ENCODE measurements around the gene MPZL1.

Gene MPZL1

DNA sequence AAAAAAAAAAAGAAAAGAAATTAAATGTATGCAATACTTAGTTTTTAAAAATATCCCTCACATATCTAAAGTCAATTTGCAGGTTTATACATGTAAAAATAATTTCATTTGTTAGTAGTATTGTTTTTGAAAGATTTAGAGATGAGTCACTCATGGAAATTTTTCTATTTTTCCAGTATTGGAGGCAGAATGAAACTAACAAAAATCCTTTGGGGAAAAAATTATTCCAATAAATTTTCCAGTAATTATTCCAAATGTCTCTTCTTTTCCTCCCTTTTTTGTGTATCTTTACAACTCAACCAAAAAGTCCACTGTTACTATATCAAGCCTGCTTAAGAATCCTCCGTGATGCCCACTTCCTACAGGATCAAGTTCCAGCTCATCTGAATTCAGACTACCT lies 29.9 kb downstream of the MPZL1 start:
- H3K27me3 ChIP-seq (ENCODE audit: insufficient read depth, poor library complexity, severe bottlenecking), result no peaks in the 10 kb centered on the region
- H3K4me3 ChIP-seq (replicated peaks; ENCODE audit: insufficient read depth, low read length), result no peak overlapping the region
- TF ChIP-seq, protein P1, sequence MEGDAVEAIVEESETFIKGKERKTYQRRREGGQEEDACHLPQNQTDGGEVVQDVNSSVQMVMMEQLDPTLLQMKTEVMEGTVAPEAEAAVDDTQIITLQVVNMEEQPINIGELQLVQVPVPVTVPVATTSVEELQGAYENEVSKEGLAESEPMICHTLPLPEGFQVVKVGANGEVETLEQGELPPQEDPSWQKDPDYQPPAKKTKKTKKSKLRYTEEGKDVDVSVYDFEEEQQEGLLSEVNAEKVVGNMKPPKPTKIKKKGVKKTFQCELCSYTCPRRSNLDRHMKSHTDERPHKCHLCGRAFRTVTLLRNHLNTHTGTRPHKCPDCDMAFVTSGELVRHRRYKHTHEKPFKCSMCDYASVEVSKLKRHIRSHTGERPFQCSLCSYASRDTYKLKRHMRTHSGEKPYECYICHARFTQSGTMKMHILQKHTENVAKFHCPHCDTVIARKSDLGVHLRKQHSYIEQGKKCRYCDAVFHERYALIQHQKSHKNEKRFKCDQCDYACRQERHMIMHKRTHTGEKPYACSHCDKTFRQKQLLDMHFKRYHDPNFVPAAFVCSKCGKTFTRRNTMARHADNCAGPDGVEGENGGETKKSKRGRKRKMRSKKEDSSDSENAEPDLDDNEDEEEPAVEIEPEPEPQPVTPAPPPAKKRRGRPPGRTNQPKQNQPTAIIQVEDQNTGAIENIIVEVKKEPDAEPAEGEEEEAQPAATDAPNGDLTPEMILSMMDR (IDR thresholded peaks at IDR 0.05; ENCODE audit: insufficient read depth, low read length), result no peak
- TF ChIP-seq, protein P2, sequence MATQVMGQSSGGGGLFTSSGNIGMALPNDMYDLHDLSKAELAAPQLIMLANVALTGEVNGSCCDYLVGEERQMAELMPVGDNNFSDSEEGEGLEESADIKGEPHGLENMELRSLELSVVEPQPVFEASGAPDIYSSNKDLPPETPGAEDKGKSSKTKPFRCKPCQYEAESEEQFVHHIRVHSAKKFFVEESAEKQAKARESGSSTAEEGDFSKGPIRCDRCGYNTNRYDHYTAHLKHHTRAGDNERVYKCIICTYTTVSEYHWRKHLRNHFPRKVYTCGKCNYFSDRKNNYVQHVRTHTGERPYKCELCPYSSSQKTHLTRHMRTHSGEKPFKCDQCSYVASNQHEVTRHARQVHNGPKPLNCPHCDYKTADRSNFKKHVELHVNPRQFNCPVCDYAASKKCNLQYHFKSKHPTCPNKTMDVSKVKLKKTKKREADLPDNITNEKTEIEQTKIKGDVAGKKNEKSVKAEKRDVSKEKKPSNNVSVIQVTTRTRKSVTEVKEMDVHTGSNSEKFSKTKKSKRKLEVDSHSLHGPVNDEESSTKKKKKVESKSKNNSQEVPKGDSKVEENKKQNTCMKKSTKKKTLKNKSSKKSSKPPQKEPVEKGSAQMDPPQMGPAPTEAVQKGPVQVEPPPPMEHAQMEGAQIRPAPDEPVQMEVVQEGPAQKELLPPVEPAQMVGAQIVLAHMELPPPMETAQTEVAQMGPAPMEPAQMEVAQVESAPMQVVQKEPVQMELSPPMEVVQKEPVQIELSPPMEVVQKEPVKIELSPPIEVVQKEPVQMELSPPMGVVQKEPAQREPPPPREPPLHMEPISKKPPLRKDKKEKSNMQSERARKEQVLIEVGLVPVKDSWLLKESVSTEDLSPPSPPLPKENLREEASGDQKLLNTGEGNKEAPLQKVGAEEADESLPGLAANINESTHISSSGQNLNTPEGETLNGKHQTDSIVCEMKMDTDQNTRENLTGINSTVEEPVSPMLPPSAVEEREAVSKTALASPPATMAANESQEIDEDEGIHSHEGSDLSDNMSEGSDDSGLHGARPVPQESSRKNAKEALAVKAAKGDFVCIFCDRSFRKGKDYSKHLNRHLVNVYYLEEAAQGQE (IDR thresholded peaks at IDR 0.05; ENCODE audit: insufficient replicate concordance, low read depth), result no peak
- no peak for TF ChIP-seq SPI1 (IDR thresholded peaks at IDR 0.05; ENCODE audit: borderline replicate concordance, low read depth)
- no peak for TF ChIP-seq POLR2AphosphoS5 (IDR thresholded peaks at IDR 0.05; ENCODE audit: low read depth)
- TF ChIP-seq GABPA (IDR thresholded peaks at IDR 0.05; ENCODE audit: low read depth), result no peak
- no peak for DNase-seq (ENCODE audit: low read depth in 1 of 2, low spot score in 1 of 2)
- peak overlapping the region; percentile 93 for H3K27ac ChIP-seq (replicated peaks)

DNA sequence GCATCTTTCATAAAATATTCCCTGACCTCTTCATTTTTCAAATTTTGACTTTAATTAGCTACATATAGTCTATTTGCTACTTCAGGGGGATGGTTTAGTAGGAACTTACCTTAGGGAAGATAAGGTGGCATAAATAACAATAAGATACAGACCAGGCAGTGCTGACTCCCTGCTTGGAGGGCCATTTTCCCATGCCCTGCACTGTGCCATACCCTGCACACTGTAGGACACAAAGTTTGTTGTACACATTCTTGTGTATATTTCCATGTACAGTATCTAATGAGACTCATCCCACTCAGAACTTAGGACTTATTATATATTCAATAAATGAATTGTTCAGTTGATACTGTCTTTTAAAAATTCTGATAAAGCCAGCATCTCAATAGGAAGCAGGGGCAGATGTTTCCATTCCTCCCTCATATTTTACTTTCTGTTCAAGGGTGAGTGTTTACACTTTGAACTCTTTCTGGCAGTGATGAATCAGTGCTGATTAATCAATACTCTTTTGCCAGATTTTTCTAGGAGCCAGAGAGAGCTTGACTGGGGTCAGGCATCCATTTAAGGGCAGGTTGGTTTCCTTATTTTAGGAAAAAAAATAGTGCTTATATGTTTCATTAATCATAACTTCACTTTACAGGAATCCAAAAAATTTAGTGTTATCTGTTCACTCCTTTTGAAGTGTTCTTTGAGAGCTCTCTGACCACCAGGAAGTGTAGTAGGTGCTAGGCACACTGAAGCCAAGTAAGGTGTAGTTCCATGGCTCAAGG lies 30.6 kb downstream of the MPZL1 start:
- peak overlapping the region; percentile 93 for H3K27ac ChIP-seq (replicated peaks)
- no peak overlapping the region for H3K4me3 ChIP-seq (replicated peaks; ENCODE audit: insufficient read depth, low read length)
- no peak for DNase-seq (ENCODE audit: low read depth in 1 of 2, low spot score in 1 of 2)
- TF ChIP-seq, protein P1 (IDR thresholded peaks at IDR 0.05; ENCODE audit: insufficient read depth, low read length), result no peak
- TF ChIP-seq, protein P2 (IDR thresholded peaks at IDR 0.05; ENCODE audit: insufficient replicate concordance, low read depth), result no peak
- TF ChIP-seq POLR2AphosphoS5 (IDR thresholded peaks at IDR 0.05; ENCODE audit: low read depth), result no peak
- TF ChIP-seq SPI1 (IDR thresholded peaks at IDR 0.05; ENCODE audit: borderline replicate concordance, low read depth), result no peak
- no peak for TF ChIP-seq GABPA (IDR thresholded peaks at IDR 0.05; ENCODE audit: low read depth)
- H3K27me3 ChIP-seq (ENCODE audit: insufficient read depth, poor library complexity, severe bottlenecking), result no peaks in the 10 kb centered on the region

DNA sequence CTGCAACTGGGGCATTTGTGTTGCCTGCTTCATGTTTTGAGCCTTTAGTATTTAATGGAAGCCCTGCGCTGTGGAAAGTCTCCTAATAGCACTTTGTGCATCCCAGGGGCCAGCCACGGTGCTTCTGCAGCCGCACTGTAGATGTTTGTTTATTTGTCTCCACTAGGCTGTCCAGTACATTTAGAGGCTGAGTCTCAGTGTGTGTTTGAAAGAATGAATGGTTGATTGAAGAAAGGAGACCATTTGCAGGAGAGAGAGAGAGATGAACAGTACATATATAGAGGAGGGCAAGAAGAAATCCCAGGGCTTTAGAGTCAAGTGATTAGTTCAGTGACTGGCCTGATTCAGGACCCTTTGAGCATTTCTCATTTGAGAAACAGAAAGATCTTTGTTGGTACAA lies 33.9 kb downstream of the MPZL1 start:
- no peaks in the 10 kb centered on the region for H3K27me3 ChIP-seq (ENCODE audit: insufficient read depth, poor library complexity, severe bottlenecking)
- H3K27ac ChIP-seq (replicated peaks), result peak overlapping the region; percentile 16; the same call in 1 of the 2 replicates
- no peak for DNase-seq (ENCODE audit: low read depth in 1 of 2, low spot score in 1 of 2)
- no peak for TF ChIP-seq SPI1 (IDR thresholded peaks at IDR 0.05; ENCODE audit: borderline replicate concordance, low read depth)
- TF ChIP-seq, protein P1 (IDR thresholded peaks at IDR 0.05; ENCODE audit: insufficient read depth, low read length), result no peak
- no peak for TF ChIP-seq GABPA (IDR thresholded peaks at IDR 0.05; ENCODE audit: low read depth)
- TF ChIP-seq, protein P2 (IDR thresholded peaks at IDR 0.05; ENCODE audit: insufficient replicate concordance, low read depth), result no peak
- no peak for TF ChIP-seq POLR2AphosphoS5 (IDR thresholded peaks at IDR 0.05; ENCODE audit: low read depth)
- H3K4me3 ChIP-seq (replicated peaks; ENCODE audit: insufficient read depth, low read length), result no peak overlapping the region

Measured in HL-60 (cell line).